ENCODE results near the gene BEX3. TPM values are rescaled to one million over a fixed set of nuclear protein-coding genes. Genes with fewer than 3 reads are reported as not detected.
"Not testable (repeated sequence)": the region's sequence is repeated elsewhere in the genome, so short reads cannot be mapped to it uniquely, and the experiment has no call there.

The BEX3 gene
- total RNA-seq, 4 donors from 2014 or later = 9.1 to 102 (median 17.9) TPM

GRCh38 chrX:103384672-103385071 lies 8.3 kb downstream of the BEX3 start:
- Histone ChIP-seq H3K4me1 (no peaks in the 10 kb centered on the region), H3K27me3 (no peaks in the 10 kb centered on the region), H3K9me3 (no peaks in the 10 kb centered on the region), H3K36me3 (no peaks in the 10 kb centered on the region), H3K27ac (no peak overlapping the region), H3K4me3 (no peak overlapping the region)
- no peak for TF ChIP-seq CTCF (IDR thresholded peaks at IDR 0.05)
- no peak for TF ChIP-seq POLR2A (IDR thresholded peaks at IDR 0.05)
- DNase-seq = no peak

- not testable (repeated sequence) for H3K27ac ChIP-seq, H3K36me3 ChIP-seq, H3K27me3 ChIP-seq, H3K4me3 ChIP-seq, H3K9me3 ChIP-seq, H3K4me1 ChIP-seq, DNase-seq
Observed at GRCh38 chrX:103385283-103385830, 9.0 kb downstream of the BEX3 start.

- no peak for TF ChIP-seq CTCF (IDR thresholded peaks at IDR 0.05)
- TF ChIP-seq POLR2A (IDR thresholded peaks at IDR 0.05) = no peak
- no peak overlapping the region for H3K27ac ChIP-seq
- H3K9me3 ChIP-seq = no peaks in the 10 kb centered on the region
- no peaks in the 10 kb centered on the region for H3K27me3 ChIP-seq
- H3K36me3 ChIP-seq = no peaks in the 10 kb centered on the region
- DNase-seq = no peak
- no peak overlapping the region for H3K4me3 ChIP-seq
- no peaks in the 10 kb centered on the region for H3K4me1 ChIP-seq
Observed at GRCh38 chrX:103386332-103386731, 10.0 kb downstream of the BEX3 start.

- H3K27ac ChIP-seq = no peak overlapping the region
- H3K9me3 ChIP-seq = no peaks in the 10 kb centered on the region
- H3K4me3 ChIP-seq = no peak overlapping the region
- TF ChIP-seq CTCF (IDR thresholded peaks at IDR 0.05) (no peak), POLR2A (IDR thresholded peaks at IDR 0.05) (no peak)
- no peaks in the 10 kb centered on the region for H3K4me1 ChIP-seq
- no peak for DNase-seq
- H3K36me3 ChIP-seq = no peaks in the 10 kb centered on the region
- no peaks in the 10 kb centered on the region for H3K27me3 ChIP-seq
Observed at GRCh38 chrX:103393487-103393886, 17.1 kb downstream of the BEX3 start.

GRCh38 chrX:103396186-103396585 lies 19.8 kb downstream of the BEX3 start:
- Histone ChIP-seq H3K9me3 (no peaks in the 10 kb centered on the region), H3K27ac (no peak overlapping the region), H3K27me3 (no peaks in the 10 kb centered on the region), H3K4me3 (no peak overlapping the region), H3K4me1 (no peaks in the 10 kb centered on the region), H3K36me3 (no peaks in the 10 kb centered on the region)
- TF ChIP-seq POLR2A (IDR thresholded peaks at IDR 0.05) (no peak), CTCF (IDR thresholded peaks at IDR 0.05) (no peak)
- no peak for DNase-seq

GRCh38 chrX:103396660-103397059 lies 20.3 kb downstream of the BEX3 start:
- no peak for DNase-seq
- H3K27me3 ChIP-seq = no peaks in the 10 kb centered on the region
- no peaks in the 10 kb centered on the region for H3K9me3 ChIP-seq
- TF ChIP-seq POLR2A (IDR thresholded peaks at IDR 0.05) = no peak
- no peak for TF ChIP-seq CTCF (IDR thresholded peaks at IDR 0.05)
- no peaks in the 10 kb centered on the region for H3K36me3 ChIP-seq
- no peak overlapping the region for H3K4me3 ChIP-seq
- H3K4me1 ChIP-seq = no peaks in the 10 kb centered on the region
- no peak overlapping the region for H3K27ac ChIP-seq
